ENCODE measurements around the gene PTGIS.

DNA sequence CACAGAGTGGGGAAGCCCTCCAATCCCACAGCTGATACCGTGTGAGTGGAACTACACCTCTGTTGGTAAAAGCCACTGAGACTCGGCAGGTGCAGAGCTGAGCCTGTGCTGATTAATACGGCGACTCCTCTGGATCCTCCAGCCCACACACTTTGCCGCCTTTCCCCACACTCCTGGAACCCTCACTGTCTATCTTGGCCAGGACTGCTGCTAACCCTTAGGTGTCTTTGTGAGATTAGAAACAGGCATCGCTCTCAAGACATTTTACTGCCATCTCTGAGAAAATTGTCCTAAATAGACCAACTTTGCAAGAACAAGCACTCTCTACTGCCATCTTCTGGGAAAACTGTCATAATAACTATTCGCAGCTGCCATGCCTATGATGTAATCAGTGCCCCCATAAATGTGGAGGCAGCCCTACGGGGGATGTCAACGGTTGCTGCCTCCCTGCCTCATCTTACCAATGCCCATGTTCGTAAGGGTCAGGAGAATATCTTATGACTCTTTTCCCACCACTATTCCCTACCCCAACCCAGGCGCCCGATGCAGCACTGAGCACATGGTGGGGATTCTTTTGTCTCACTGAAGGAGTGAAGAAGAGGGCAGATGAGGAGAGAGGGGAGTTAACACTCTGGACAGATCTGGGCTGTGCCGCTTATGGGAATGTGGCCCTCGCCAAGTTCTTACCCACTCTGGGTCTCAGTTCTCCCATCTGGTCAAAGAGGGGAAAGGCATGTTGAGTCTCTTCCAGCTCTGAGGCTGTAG lies 59.3 kb downstream of the PTGIS start:
- TF ChIP-seq EZH2phosphoT487 (IDR thresholded peaks at IDR 0.05; ENCODE audit: insufficient read depth, low read depth) = no peak
- TF ChIP-seq EZH2 (IDR thresholded peaks at IDR 0.05; ENCODE audit: insufficient read depth, poor library complexity, severe bottlenecking) = no peak
